ENCODE results near the gene EFHD2.

EFHD2 gene

GRCh38 chr1:15476927-15477326 lies 67.2 kb downstream of the EFHD2 start:
- Mint-ChIP-seq H3K9me3 (ENCODE audit: low read depth) (no peaks in the 10 kb centered on the region), H3K36me3 (no peaks in the 10 kb centered on the region), H3K4me1 (ENCODE audit: low read depth) (no peaks in the 10 kb centered on the region), H3K27ac (no peak overlapping the region), H3K27me3 (no peaks in the 10 kb centered on the region), H3K4me3 (no peak overlapping the region)

GRCh38 chr1:15477646-15478212 lies 68.0 kb downstream of the EFHD2 start:
- Mint-ChIP-seq H3K4me1 (ENCODE audit: low read depth) (no peaks in the 10 kb centered on the region), H3K27ac (no peak overlapping the region), H3K4me3 (no peak overlapping the region), H3K27me3 (no peaks in the 10 kb centered on the region), H3K36me3 (no peaks in the 10 kb centered on the region), H3K9me3 (ENCODE audit: low read depth) (no peaks in the 10 kb centered on the region)
